A549 (cell line): Measurements from ENCODE around the gene CAMTA1. TPM values are rescaled to one million over a fixed set of nuclear protein-coding genes. Genes with fewer than 3 reads are reported as not detected.

Experiments used
- ATAC-seq, 2 experiments: fragments of 200-7000 bp in 1 of 2; fragments of >200 bp in 1 of 2; cut with Nextera tagmentation in 1 of 2; cut with Tn5 transposase in 1 of 2; 3 replicates each; pipeline versions ENCODE4 v1.8.0 to v1.9.1; 2018 to 2020; ENCODE audit warnings: mild to moderate bottlenecking in 1 of 2, moderate library complexity in 1 of 2
- CTCF ChIA-PET: fragments of 300-600 bp; sonication (Branson Sonifier 250); formaldehyde crosslinking; extraction: SDS; loops from one replicate; lab custom pipeline; 2021; ENCODE audit warnings: antibody characterized with exemption, inconsistent platforms; lab: Yijun Ruan, JAX
- POLR2A ChIA-PET: fragments of 350-600 bp; formaldehyde crosslinking; extraction: SDS; loops from one replicate; lab custom pipeline; 2021; ENCODE audit warnings: antibody characterized with exemption, inconsistent platforms; lab: Yijun Ruan, JAX
- DNase-seq, 2 experiments: peaks; one replicate each; pipeline versions ENCODE4 v3.0.0 to v3.0.0-alpha.2; 2011 to 2016; ENCODE audit warnings: low read depth in 1 of 2, low spot score in 1 of 2
- FAIRE-seq: peaks from 2 replicates; lab custom pipeline; 2011; peaks lifted over from hg19 to GRCh38; lab: Jason Lieb, UNC
- H3K27ac ChIP-seq, 2 experiments: fragments of >200 bp; sonication (Bioruptor Twin); formaldehyde crosslinking; 3 replicates each; pipeline ENCODE4 v1.5.1; 2016 to 2017
- H3K4me1 ChIP-seq: fragments of >200 bp; sonication (Bioruptor Twin); formaldehyde crosslinking; 3 replicates; pipeline ENCODE4 v1.6.1; 2016
- H3K4me2 ChIP-seq: fragments of >200 bp; sonication (Bioruptor Twin); formaldehyde crosslinking; 3 replicates; pipeline ENCODE4 v1.6.1; 2016
- H3K4me3 ChIP-seq: fragments of >200 bp; sonication (Bioruptor Twin); formaldehyde crosslinking; 3 replicates; pipeline ENCODE4 v1.5.1; 2016
- H3K9me3 ChIP-seq: fragments of >200 bp; sonication (Bioruptor Twin); formaldehyde crosslinking; 3 replicates; pipeline ENCODE4 v1.6.1; 2016
- ATOH8 ChIP-seq: fragments of 250-450 bp; sonication (Bioruptor Pico); IDR thresholded peaks from 2 replicates; pipeline ENCODE4 v1.5.0; 2020; ENCODE audit warnings: low read depth, mild to moderate bottlenecking, moderate library complexity
- CEBPB ChIP-seq, 2 experiments: fragments of >200 bp in 1 of 2; sonication (Bioruptor Twin) in 1 of 2; formaldehyde crosslinking in 1 of 2; IDR thresholded peaks; 2 replicates each; pipeline ENCODE4 v1.6.1; 2012 to 2016
- CHD4 ChIP-seq: fragments of 200-600 bp; sonication (generic); IDR thresholded peaks from 2 replicates; pipeline ENCODE4 v1.6.1; 2016; ENCODE audit warnings: antibody characterized with exemption, mild to moderate bottlenecking, borderline replicate concordance
- E2F6 ChIP-seq: IDR thresholded peaks from 2 replicates; pipeline ENCODE4 v1.6.1; 2012; ENCODE audit warnings: low read depth, borderline replicate concordance
- EHF ChIP-seq: fragments of 250-450 bp; sonication (Bioruptor Pico); IDR thresholded peaks from 2 replicates; pipeline ENCODE4 v1.5.0; 2020; ENCODE audit warnings: mild to moderate bottlenecking
- FOSL2 ChIP-seq, 2 experiments: fragments of 450-650 bp in 1 of 2; fragments of >200 bp in 1 of 2; sonication (Bioruptor Twin) in 1 of 2; formaldehyde crosslinking; IDR thresholded peaks; 2 replicates each; pipeline versions ENCODE4 v1.5.0 to v1.6.1; 2016 to 2020; ENCODE audit warnings: mild to moderate bottlenecking in 1 of 2, moderate library complexity in 1 of 2
- FOXS1 ChIP-seq: fragments of 250-450 bp; sonication (Bioruptor Pico); IDR thresholded peaks from 2 replicates; pipeline ENCODE4 v1.5.0; 2020; ENCODE audit warnings: mild to moderate bottlenecking, moderate library complexity
- GATA3 ChIP-seq: IDR thresholded peaks from 2 replicates; pipeline ENCODE4 v1.6.1; 2012; ENCODE audit warnings: borderline replicate concordance
- HEYL ChIP-seq: fragments of 250-450 bp; sonication (Bioruptor Pico); IDR thresholded peaks from 2 replicates; pipeline ENCODE4 v1.8.0; 2021; ENCODE audit warnings: mild to moderate bottlenecking, moderate library complexity
- HOXA7 ChIP-seq: fragments of 250-450 bp; sonication (Bioruptor Pico); IDR thresholded peaks from 2 replicates; pipeline ENCODE4 v1.5.0; 2020; ENCODE audit warnings: mild to moderate bottlenecking, moderate library complexity
- HOXB13 ChIP-seq: fragments of 250-450 bp; sonication (Bioruptor Pico); IDR thresholded peaks from 2 replicates; pipeline ENCODE4 v1.5.0; 2020; ENCODE audit warnings: low read depth, mild to moderate bottlenecking, moderate library complexity
- KDM1A ChIP-seq: fragments of 200-600 bp; sonication (generic); IDR thresholded peaks from 2 replicates; pipeline ENCODE4 v1.6.1; 2016; ENCODE audit warnings: low read depth, mild to moderate bottlenecking
- MAFK ChIP-seq: fragments of 450-650 bp; IDR thresholded peaks from 2 replicates; pipeline ENCODE4 v1.6.1; 2014; ENCODE audit not compliant: partially characterized antibody
- MAZ ChIP-seq: fragments of 150-350 bp; IDR thresholded peaks from 2 replicates; pipeline ENCODE4 v1.6.1; 2014; ENCODE audit warnings: antibody characterized with exemption, low read depth, low read length, borderline replicate concordance
- MYC ChIP-seq: IDR thresholded peaks from 2 replicates; pipeline ENCODE4 v1.6.1; 2012; ENCODE audit warnings: mild to moderate bottlenecking, inconsistent platforms, low read length, improper control_type of control experiment, borderline replicate concordance
- USF2 ChIP-seq: fragments of 450-650 bp; IDR thresholded peaks from 2 replicates; pipeline ENCODE4 v1.6.1; 2014; ENCODE audit warnings: antibody characterized with exemption
- WGBS: methylation state at CpG from one replicate; pipeline ENCODE4 v1.1.6; 2017; ENCODE audit errors: missing lambda C conversion rate; 5-methylcytosine and 5-hydroxymethylcytosine counted together
- polyA plus RNA-seq, 4 experiments: library from polyadenylated mRNA; depleted of rRNA in 3 of 4; stranded (reverse); fragments of >200 nt; fragmentation: RNase III in 1 of 4; extraction: RNeasy Plus Mini Kit Qiagen cat#74134 plus additional on column Dnase treatment in 1 of 4; gene quantifications; 2 replicates in 3 of 4; 3 replicates in 1 of 4; pipeline ENCODE4 v1.2.3, GENCODE V29; 2011 to 2017
- TF ChIP-seq, protein P1 (sequence below): fragments of 200-600 bp; sonication (generic); IDR thresholded peaks from 2 replicates; pipeline ENCODE4 v1.6.1; 2016; ENCODE audit warnings: antibody characterized with exemption, mild to moderate bottlenecking, moderate library complexity

Gene CAMTA1
- polyA plus RNA-seq, 2 of the 4 experiments (the other 2 are of a cell fraction), result 58.8 to 75.0 TPM

GRCh38 chr1:7526867-7527732 is 741.8 kb downstream of the CAMTA1 start (continued):
- no peak for TF ChIP-seq FOSL2 (IDR thresholded peaks at IDR 0.05)
- TF ChIP-seq FOSL2 (CRISPR knock-in tag; IDR thresholded peaks at IDR 0.05), result no peak
- TF ChIP-seq HOXA7 (CRISPR knock-in tag), result no peak
- TF ChIP-seq, protein P1, sequence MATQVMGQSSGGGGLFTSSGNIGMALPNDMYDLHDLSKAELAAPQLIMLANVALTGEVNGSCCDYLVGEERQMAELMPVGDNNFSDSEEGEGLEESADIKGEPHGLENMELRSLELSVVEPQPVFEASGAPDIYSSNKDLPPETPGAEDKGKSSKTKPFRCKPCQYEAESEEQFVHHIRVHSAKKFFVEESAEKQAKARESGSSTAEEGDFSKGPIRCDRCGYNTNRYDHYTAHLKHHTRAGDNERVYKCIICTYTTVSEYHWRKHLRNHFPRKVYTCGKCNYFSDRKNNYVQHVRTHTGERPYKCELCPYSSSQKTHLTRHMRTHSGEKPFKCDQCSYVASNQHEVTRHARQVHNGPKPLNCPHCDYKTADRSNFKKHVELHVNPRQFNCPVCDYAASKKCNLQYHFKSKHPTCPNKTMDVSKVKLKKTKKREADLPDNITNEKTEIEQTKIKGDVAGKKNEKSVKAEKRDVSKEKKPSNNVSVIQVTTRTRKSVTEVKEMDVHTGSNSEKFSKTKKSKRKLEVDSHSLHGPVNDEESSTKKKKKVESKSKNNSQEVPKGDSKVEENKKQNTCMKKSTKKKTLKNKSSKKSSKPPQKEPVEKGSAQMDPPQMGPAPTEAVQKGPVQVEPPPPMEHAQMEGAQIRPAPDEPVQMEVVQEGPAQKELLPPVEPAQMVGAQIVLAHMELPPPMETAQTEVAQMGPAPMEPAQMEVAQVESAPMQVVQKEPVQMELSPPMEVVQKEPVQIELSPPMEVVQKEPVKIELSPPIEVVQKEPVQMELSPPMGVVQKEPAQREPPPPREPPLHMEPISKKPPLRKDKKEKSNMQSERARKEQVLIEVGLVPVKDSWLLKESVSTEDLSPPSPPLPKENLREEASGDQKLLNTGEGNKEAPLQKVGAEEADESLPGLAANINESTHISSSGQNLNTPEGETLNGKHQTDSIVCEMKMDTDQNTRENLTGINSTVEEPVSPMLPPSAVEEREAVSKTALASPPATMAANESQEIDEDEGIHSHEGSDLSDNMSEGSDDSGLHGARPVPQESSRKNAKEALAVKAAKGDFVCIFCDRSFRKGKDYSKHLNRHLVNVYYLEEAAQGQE, result no peak
- TF ChIP-seq CHD4, result no peak
- TF ChIP-seq EHF, result no peak

DNA sequence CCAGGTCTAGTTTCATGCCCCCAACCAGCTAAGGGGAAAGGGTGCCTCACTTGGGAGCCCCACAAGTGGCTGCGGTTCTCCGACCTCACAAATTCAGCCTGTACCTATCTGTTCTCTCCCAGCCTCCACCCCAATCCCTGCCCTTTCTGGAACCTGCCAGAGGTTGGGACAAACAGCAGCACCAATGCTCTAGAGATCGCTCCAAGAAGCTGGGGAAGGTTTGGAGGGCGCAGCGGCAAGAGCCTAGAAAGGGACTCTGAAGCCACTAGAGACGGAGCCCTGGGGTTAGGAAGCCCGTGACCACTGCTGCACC is 742.4 kb downstream of the CAMTA1 start:
- peak overlapping the region in 1 of 2 experiments; percentile 73; a peak in 4 of 6 replicates for H3K27ac ChIP-seq

More for the DNA sequence above, 742.4 kb downstream of the CAMTA1 start:
- ChIA-PET CTCF (no interaction called here), POLR2A (no interaction called here)
- TF ChIP-seq USF2 (no peak), E2F6 (no peak), FOXS1 (CRISPR knock-in tag) (no peak), HOXB13 (CRISPR knock-in tag) (no peak), MAFK (no peak), MAZ (no peak), CEBPB (IDR thresholded peaks at IDR 0.05) (no peak), ATOH8 (CRISPR knock-in tag) (no peak), HEYL (CRISPR knock-in tag) (no peak), MYC (no peak), GATA3 (no peak), KDM1A (no peak)
- TF ChIP-seq, protein P1, result no peak
- no peak overlapping the region for H3K4me2 ChIP-seq
- no peaks in the 10 kb centered on the region for H3K9me3 ChIP-seq
- no peak overlapping the region for H3K4me3 ChIP-seq
- no peak for ATAC-seq
- FAIRE-seq, result no peak
- WGBS, result 93% methylated on average over 7 of the region's 7 CpGs
- peaks cover 19% of the 10 kb centered on the region for H3K4me1 ChIP-seq
- no peak for DNase-seq
